NT2/D1 (cell line): ENCODE data around the gene AGBL5.
A peak's percentile ranks its signal among the peaks of the same experiment; 100 is the strongest.
"Not testable (repeated sequence)": the region's sequence is repeated elsewhere in the genome, so short reads cannot be mapped to it uniquely, and the experiment has no call there.

ENCODE experiments used
- DNase-seq: peaks from one replicate; pipeline ENCODE4 v3.0.0-alpha.2; 2011; ENCODE audit warnings: low read depth, low spot score
- H3K27me3 ChIP-seq: 2 replicates; pipeline ENCODE4 v1.6.0; 2011; ENCODE audit warnings: mild to moderate bottlenecking; ENCODE audit not compliant: insufficient read length, insufficient read depth
- H3K36me3 ChIP-seq: 2 replicates; pipeline ENCODE4 v1.6.1; 2011; ENCODE audit warnings: mild to moderate bottlenecking, low read length, mixed read lengths; ENCODE audit not compliant: insufficient read depth, insufficient read length
- H3K4me1 ChIP-seq: 2 replicates; pipeline ENCODE4 v1.5.1; 2011; ENCODE audit not compliant: insufficient read depth, insufficient read length
- H3K4me3 ChIP-seq: 2 replicates; pipeline ENCODE4 v1.5.1; 2011; ENCODE audit warnings: low read depth; ENCODE audit not compliant: insufficient read length
- H3K9ac ChIP-seq: 2 replicates; pipeline ENCODE4 v1.6.0; 2011; ENCODE audit warnings: low read depth; ENCODE audit not compliant: insufficient read length
- H3K9me3 ChIP-seq: 2 replicates; pipeline ENCODE4 v1.5.1; 2011; ENCODE audit warnings: mild to moderate bottlenecking, low read length; ENCODE audit not compliant: insufficient read depth
- SUZ12 ChIP-seq: IDR thresholded peaks from 2 replicates; pipeline ENCODE4 v1.6.1; 2011; ENCODE audit not compliant: insufficient read length, insufficient read depth; ENCODE audit errors: extremely low read depth
- YY1 ChIP-seq: IDR thresholded peaks from 2 replicates; pipeline ENCODE4 v1.6.1; 2011; ENCODE audit not compliant: insufficient read length, insufficient read depth
- ZNF274 ChIP-seq: IDR thresholded peaks from 2 replicates; pipeline ENCODE4 v1.6.1; 2011; ENCODE audit warnings: mild to moderate bottlenecking, low read depth, low read length

AGBL5 gene

DNA sequence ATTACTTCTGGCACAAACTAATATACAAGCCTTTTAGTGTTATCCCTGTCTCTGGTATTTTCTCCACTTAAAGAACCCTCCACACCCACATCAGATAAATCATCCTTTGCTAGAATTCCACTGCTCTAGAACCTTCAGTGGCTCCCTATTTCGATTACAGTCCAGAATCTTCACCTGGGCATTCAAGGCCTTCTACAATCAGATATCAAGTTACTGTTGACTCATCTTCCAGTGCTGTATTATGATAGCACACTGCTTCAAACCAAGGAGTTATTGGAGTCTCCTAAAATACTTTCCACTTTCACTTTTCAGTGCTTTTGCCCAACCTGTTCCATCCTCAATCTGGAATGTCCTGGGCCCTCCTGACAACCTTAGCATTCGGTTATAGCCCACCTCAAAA lies 64.1 kb downstream of the AGBL5 start:
- no peak for DNase-seq
- no peaks in the 10 kb centered on the region for H3K36me3 ChIP-seq
- TF ChIP-seq SUZ12 = no peak
- TF ChIP-seq ZNF274 = no peak
- no peak for TF ChIP-seq YY1

GRCh38 chr2:27117995-27118524 lies 66.6 kb downstream of the AGBL5 start:
- no peak for DNase-seq
- Histone ChIP-seq H3K4me1 (peaks cover 4% of the 10 kb centered on the region), H3K36me3 (no peaks in the 10 kb centered on the region), H3K9ac (peak overlapping the region; percentile 17), H3K4me3 (peak overlapping the region; percentile 36), H3K9me3 (no peaks in the 10 kb centered on the region), H3K27me3 (peaks cover 59% of the 10 kb centered on the region)
- no peak for TF ChIP-seq SUZ12
- TF ChIP-seq ZNF274 = no peak
- TF ChIP-seq YY1 = no peak

More for the DNA sequence above, 64.1 kb downstream of the AGBL5 start:
- Histone ChIP-seq H3K27me3 (peaks cover 33% of the 10 kb centered on the region), H3K4me3 (no peak overlapping the region), H3K4me1 (peaks cover 5% of the 10 kb centered on the region), H3K9me3 (no peaks in the 10 kb centered on the region), H3K9ac (no peak overlapping the region)

DNA sequence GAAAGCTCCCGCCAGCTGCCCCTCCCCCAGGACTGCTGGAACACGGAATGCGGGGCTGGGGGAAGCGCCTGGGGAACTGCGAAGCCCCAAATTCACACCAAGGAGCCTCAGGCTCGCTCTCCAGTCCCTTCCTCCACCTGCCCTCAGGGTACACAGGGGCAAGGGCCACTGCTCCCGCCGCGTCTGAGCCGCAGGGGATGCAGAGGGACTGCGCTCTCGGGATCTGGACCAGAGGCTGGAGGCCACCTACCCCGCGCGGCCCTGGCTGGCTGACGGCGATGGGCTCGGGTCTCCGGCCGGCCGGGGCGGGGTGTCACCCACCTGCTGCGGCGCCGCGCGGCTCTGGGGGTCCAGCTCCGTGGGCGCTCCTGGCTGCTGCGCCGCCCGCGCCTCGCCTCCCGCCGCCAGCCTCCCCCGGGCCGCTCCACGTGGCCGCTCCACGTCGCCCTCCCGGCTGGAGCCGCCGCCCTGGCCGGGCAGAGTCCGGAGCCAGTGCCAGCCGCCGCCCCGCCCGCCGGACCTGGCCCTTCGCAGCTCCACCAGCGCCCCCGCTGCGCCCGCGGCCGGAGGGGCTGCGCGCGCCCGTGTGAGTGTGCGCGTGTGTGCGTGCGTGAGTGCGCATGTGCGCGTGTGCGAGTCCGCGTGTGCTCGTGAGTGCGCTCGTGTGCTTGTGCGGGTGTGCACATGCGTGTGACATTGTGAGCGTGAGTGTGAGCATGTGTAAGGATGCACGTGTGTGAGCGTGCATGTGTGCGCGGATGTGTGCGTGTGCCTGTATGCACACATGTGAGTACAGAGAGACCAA lies 67.3 kb downstream of the AGBL5 start, which contains the start of gene CGREF1:
CGREF1 (minus strand) TSS at position 604 of the 805 bp plus-strand sequence. CDS start 14,762 bp downstream, outside the sequence.
- TF ChIP-seq SUZ12 (no peak), YY1 (no peak), ZNF274 (no peak)
- Histone ChIP-seq H3K36me3 (no peaks in the 10 kb centered on the region), H3K4me1 (peaks cover 5% of the 10 kb centered on the region), H3K27me3 (peaks cover 66% of the 10 kb centered on the region), H3K9ac (peak within 1 kb of the TSS; percentile 42), H3K4me3 (peak within 1 kb of the TSS; percentile 36), H3K9me3 (no peaks in the 10 kb centered on the region)
- DNase-seq = no peak

DNA sequence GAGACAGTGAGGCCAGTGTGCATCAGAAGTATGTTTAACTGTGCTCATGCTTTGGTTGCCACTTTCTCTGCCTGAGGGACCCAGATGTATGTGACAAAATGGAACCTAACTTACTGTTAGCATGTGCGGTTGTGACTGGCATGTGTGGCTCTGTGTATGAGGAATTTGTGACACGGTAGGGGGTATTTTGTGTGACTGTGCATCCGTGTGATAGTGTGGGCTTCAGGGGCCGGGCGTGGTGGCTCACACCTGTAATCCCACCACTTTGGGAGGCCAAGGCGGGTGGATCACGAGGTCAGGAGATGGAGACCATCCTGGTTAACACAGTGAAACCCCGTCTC lies 67.8 kb downstream of the AGBL5 start:
- not testable (repeated sequence) for H3K4me1 ChIP-seq, H3K9me3 ChIP-seq, DNase-seq, H3K36me3 ChIP-seq
- H3K27me3 ChIP-seq = peaks cover 71% of the 10 kb centered on the region
- peak overlapping the region; percentile 42 for H3K9ac ChIP-seq
- peak overlapping the region; percentile 36 for H3K4me3 ChIP-seq
